NCI-H2227 treated with DMSO at 0.1 percent for 48 hours (cell line): ENCODE measurements around the gene MLN.

ENCODE experiments used
- DNase-seq: peaks from one replicate; lab custom pipeline; 2025; lab: John Stamatoyannopoulos, UW

The MLN gene

GRCh38 chr6:33813990-33814985, 10.5 kb upstream of the MLN start:
- no peak for DNase-seq

- no peak for DNase-seq
Observed at GRCh38 chr6:33813246-33813904, 9.6 kb upstream of the MLN start.

- DNase-seq: peak; percentile 61
Observed at GRCh38 chr6:33812669-33813068, 8.9 kb upstream of the MLN start.

- DNase-seq: no peak
Observed at GRCh38 chr6:33809594-33809993, 5.8 kb upstream of the MLN start.

- no peak for DNase-seq
Observed at GRCh38 chr6:33808641-33809180, 4.9 kb upstream of the MLN start.

- no peak for DNase-seq
Observed at GRCh38 chr6:33807606-33808005, 3.8 kb upstream of the MLN start.

- peak; percentile 26 for DNase-seq
Observed at GRCh38 chr6:33806841-33807240, 3.0 kb upstream of the MLN start.

- DNase-seq: no peak
Observed at GRCh38 chr6:33802186-33802958, 1.4 kb downstream of the MLN start.

- no peak for DNase-seq
Observed at GRCh38 chr6:33801611-33802010, 2.2 kb downstream of the MLN start.

- no peak for DNase-seq
Observed at GRCh38 chr6:33800248-33800969, 3.4 kb downstream of the MLN start.

- DNase-seq: no peak
Observed at GRCh38 chr6:33799454-33800113, 4.2 kb downstream of the MLN start.

GRCh38 chr6:33798343-33798848, 5.4 kb downstream of the MLN start:
- no peak for DNase-seq

GRCh38 chr6:33797626-33798342, 6.0 kb downstream of the MLN start:
- DNase-seq: no peak

GRCh38 chr6:33794910-33795623, 8.7 kb downstream of the MLN start:
- DNase-seq: peak; percentile 43

- no peak for DNase-seq
Observed at GRCh38 chr6:33792981-33793380, 10.8 kb downstream of the MLN start.

GRCh38 chr6:33791620-33792019, 12.2 kb downstream of the MLN start:
- no peak for DNase-seq

GRCh38 chr6:33790910-33791309, 12.9 kb downstream of the MLN start:
- DNase-seq: no peak

- no peak for DNase-seq
Observed at GRCh38 chr6:33790379-33790778, 13.4 kb downstream of the MLN start.

GRCh38 chr6:33789550-33789895, 14.3 kb downstream of the MLN start:
- no peak for DNase-seq
